H9 (cell line): ENCODE data around the gene EPB41L5. TPM values are rescaled to one million over a fixed set of nuclear protein-coding genes. Genes with fewer than 3 reads are reported as not detected.

Experiments used
- DNase-seq: peaks from one replicate; pipeline ENCODE4 v3.0.0-alpha.2; 2017
- H2AFZ ChIP-seq: one replicate; pipeline ENCODE4 v1.6.1; 2013; ENCODE audit warnings: mild to moderate bottlenecking, low read length, control low read depth, moderate library complexity
- H2AK5ac ChIP-seq: 2 replicates; pipeline ENCODE4 v1.6.1; 2013; ENCODE audit warnings: low read length, control low read depth, mixed read lengths; ENCODE audit not compliant: insufficient read length
- H2BK120ac ChIP-seq: one replicate; pipeline ENCODE4 v1.6.1; 2013; ENCODE audit warnings: low read depth, mild to moderate bottlenecking, low read length, control low read depth, inconsistent platforms; ENCODE audit not compliant: poor library complexity, severe bottlenecking
- H2BK12ac ChIP-seq: 2 replicates; pipeline ENCODE4 v1.6.1; 2013; ENCODE audit warnings: low read length, control low read depth, mixed read lengths, low read depth; ENCODE audit not compliant: insufficient read length
- H2BK15ac ChIP-seq: 2 replicates; pipeline ENCODE4 v1.6.1; 2013; ENCODE audit warnings: low read depth, low read length, control low read depth
- H2BK20ac ChIP-seq: one replicate; pipeline ENCODE4 v1.6.1; 2013; ENCODE audit warnings: low read depth, mild to moderate bottlenecking, low read length, control low read depth, inconsistent platforms; ENCODE audit not compliant: poor library complexity, severe bottlenecking
- H2BK5ac ChIP-seq: 2 replicates; pipeline ENCODE4 v1.6.1; 2013; ENCODE audit warnings: low read length, control low read depth, mixed read lengths; ENCODE audit not compliant: insufficient read length
- H3K14ac ChIP-seq: 2 replicates; pipeline ENCODE4 v1.6.1; 2013; ENCODE audit warnings: low read length, control low read depth; ENCODE audit not compliant: insufficient read depth
- H3K18ac ChIP-seq: 2 replicates; pipeline ENCODE4 v1.6.1; 2013; ENCODE audit warnings: low read depth, mild to moderate bottlenecking, mixed read lengths, low read length, control low read depth; ENCODE audit not compliant: insufficient read length
- H3K23ac ChIP-seq: 2 replicates; pipeline ENCODE4 v1.6.1; 2013; ENCODE audit warnings: low read length, control low read depth, mixed read lengths, low read depth; ENCODE audit not compliant: insufficient read length
- H3K23me2 ChIP-seq: 2 replicates; pipeline ENCODE4 v1.6.1; 2013; ENCODE audit warnings: low read depth, mild to moderate bottlenecking, mixed read lengths, low read length, control low read depth; ENCODE audit not compliant: insufficient read length, poor library complexity, severe bottlenecking
- H3K27ac ChIP-seq: 2 replicates; pipeline ENCODE4 v1.5.1; 2013; ENCODE audit warnings: low read length, control low read depth, mixed read lengths, low read depth; ENCODE audit not compliant: insufficient read length
- H3K27me3 ChIP-seq: 2 replicates; pipeline ENCODE4 v1.6.1; 2013; ENCODE audit warnings: low read length, control low read depth, inconsistent platforms; ENCODE audit not compliant: insufficient read depth
- H3K4ac ChIP-seq: 2 replicates; pipeline ENCODE4 v1.6.1; 2013; ENCODE audit warnings: low read depth, mild to moderate bottlenecking, control low read depth, inconsistent platforms, low read length, moderate library complexity
- H3K4me1 ChIP-seq: 2 replicates; pipeline ENCODE4 v1.6.1; 2013; ENCODE audit warnings: low read length, control low read depth, inconsistent platforms; ENCODE audit not compliant: insufficient read depth
- H3K4me2 ChIP-seq: 2 replicates; pipeline ENCODE4 v1.6.1; 2013; ENCODE audit warnings: low read length, control low read depth, mixed read lengths; ENCODE audit not compliant: insufficient read length, insufficient read depth
- H3K56ac ChIP-seq: 2 replicates; pipeline ENCODE4 v1.6.1; 2013; ENCODE audit warnings: low read depth, mild to moderate bottlenecking, mixed read lengths, low read length, control low read depth; ENCODE audit not compliant: insufficient read length
- H3K79me1 ChIP-seq: 2 replicates; pipeline ENCODE4 v1.6.1; 2013; ENCODE audit warnings: low read depth, mild to moderate bottlenecking, moderate library complexity, low read length, control low read depth, inconsistent platforms; ENCODE audit not compliant: insufficient read depth, poor library complexity, severe bottlenecking
- H3K79me2 ChIP-seq: 2 replicates; pipeline ENCODE4 v1.6.1; 2013; ENCODE audit warnings: low read length, control low read depth, inconsistent platforms; ENCODE audit not compliant: insufficient read depth
- H3K9ac ChIP-seq: 2 replicates; pipeline ENCODE4 v1.6.1; 2013; ENCODE audit warnings: low read length, control low read depth, mixed read lengths; ENCODE audit not compliant: insufficient read length; ENCODE audit errors: extremely low read depth
- H3K9me3 ChIP-seq: one replicate; pipeline ENCODE4 v1.6.1; 2013; ENCODE audit warnings: low read depth, low read length, inconsistent platforms; ENCODE audit not compliant: control insufficient read depth
- H3T11ph ChIP-seq: one replicate; pipeline ENCODE4 v1.6.1; 2013; ENCODE audit warnings: mild to moderate bottlenecking, low read length, control low read depth, inconsistent platforms
- H4K20me1 ChIP-seq: one replicate; pipeline ENCODE4 v1.6.1; 2013; ENCODE audit not compliant: control insufficient read depth, insufficient read length, insufficient read depth
- H4K5ac ChIP-seq: 2 replicates; pipeline ENCODE4 v1.6.1; 2013; ENCODE audit warnings: low read depth, mild to moderate bottlenecking, mixed read lengths, low read length, control low read depth; ENCODE audit not compliant: insufficient read length
- H4K8ac ChIP-seq: replicated peaks from 2 replicates; pipeline ENCODE4 v1.6.1; 2013; ENCODE audit warnings: low read length, control low read depth, mixed read lengths, low read depth; ENCODE audit not compliant: insufficient read length
- H4K91ac ChIP-seq: 2 replicates; pipeline ENCODE4 v1.6.1; 2013; ENCODE audit warnings: low read depth, mild to moderate bottlenecking, moderate library complexity, mixed read lengths, low read length, control low read depth; ENCODE audit not compliant: insufficient read length
- H3K27ac Mint-ChIP-seq, 3 experiments: 2 replicates in 2 of 3; 3 replicates in 1 of 3; pipeline ENCODE4 v1.8.0; 2020 to 2021; ENCODE audit warnings: mixed read lengths in 3 of 3, mild to moderate bottlenecking in 1 of 3, moderate library complexity in 1 of 3
- H3K27me3 Mint-ChIP-seq: 2 replicates; pipeline ENCODE4 v1.8.0; 2021; ENCODE audit warnings: low read depth, mild to moderate bottlenecking, moderate library complexity, mixed read lengths
- H3K36me3 Mint-ChIP-seq, 3 experiments: 2 replicates in 2 of 3; 3 replicates in 1 of 3; pipeline ENCODE4 v1.8.0; 2020 to 2021; ENCODE audit warnings: low read depth in 3 of 3, mixed read lengths in 3 of 3; ENCODE audit not compliant: insufficient read depth in 1 of 3
- H3K4me1 Mint-ChIP-seq, 2 experiments: 2 replicates each; pipeline ENCODE4 v1.8.0; 2020; ENCODE audit warnings: mixed read lengths in 2 of 2
- H3K4me3 Mint-ChIP-seq, 2 experiments: 2 replicates in 1 of 2; 3 replicates in 1 of 2; pipeline ENCODE4 v1.8.0; 2020 to 2021; ENCODE audit warnings: mild to moderate bottlenecking in 2 of 2, mixed read lengths in 2 of 2, moderate library complexity in 1 of 2
- H3K9me3 Mint-ChIP-seq, 2 experiments: 2 replicates in 1 of 2; 3 replicates in 1 of 2; pipeline ENCODE4 v1.8.0; 2020; ENCODE audit warnings: mild to moderate bottlenecking in 2 of 2, mixed read lengths in 2 of 2, moderate library complexity in 1 of 2
- WGBS: extraction: QIAGEN DNeasy Blood & Tissue Kit; methylation state at CpG from one replicate; pipeline ENCODE4 v1.1.7; 2013; ENCODE audit warnings: missing lambda C conversion rate, low lambda C conversion rate, mixed read lengths; ENCODE audit not compliant: insufficient read length; ENCODE audit errors: extremely low coverage; 5-methylcytosine and 5-hydroxymethylcytosine counted together
- total RNA-seq: library from RNA; stranded (reverse); gene quantifications from 2 replicates; pipeline ENCODE4 v1.2.1, GENCODE V29; 2021
- TF ChIP-seq, protein P1 (sequence below): fragments of 200-600 bp; sonication (generic); conservative IDR thresholded peaks from 3 replicates; pipeline ENCODE4 v1.8.0; 2021; ENCODE audit warnings: antibody characterized with exemption, mild to moderate bottlenecking

Gene EPB41L5
- total RNA-seq, 1 experiment from 2014 or later: 40.4 TPM

DNA sequence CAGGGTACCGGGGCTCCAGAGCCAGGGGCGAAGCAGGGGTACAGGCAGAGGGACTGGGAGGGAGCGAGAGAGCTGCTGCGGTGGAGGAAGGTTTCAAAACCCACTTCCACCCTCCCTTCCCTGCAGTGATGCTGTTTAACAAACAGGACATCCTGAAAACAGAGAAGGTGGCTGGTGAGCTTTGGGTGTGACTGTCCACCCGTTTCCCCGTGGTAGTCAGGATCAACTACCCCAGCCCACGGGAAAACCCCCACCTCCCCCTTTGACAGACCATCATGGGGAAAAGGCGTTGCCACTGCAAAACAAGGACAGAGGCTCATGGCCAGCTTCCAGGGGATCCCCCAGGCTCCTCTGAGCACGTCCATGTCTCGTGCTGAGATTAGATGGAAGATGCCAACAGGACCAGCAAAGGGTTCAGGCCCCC, 197.4 kb downstream of the EPB41L5 start:
- H2AK5ac ChIP-seq: no peak overlapping the region
- H3K23me2 ChIP-seq: no peaks in the 10 kb centered on the region
- H4K91ac ChIP-seq: no peak overlapping the region
- no peaks in the 10 kb centered on the region for H3K79me2 ChIP-seq
- no peak overlapping the region for H3K27ac ChIP-seq
- H2BK20ac ChIP-seq: no peak overlapping the region
- peaks cover 3% of the 10 kb centered on the region; the same call in 1 of the 2 replicates for H3K4me1 ChIP-seq
- H2BK5ac ChIP-seq: no peak overlapping the region
- TF ChIP-seq, protein P1, sequence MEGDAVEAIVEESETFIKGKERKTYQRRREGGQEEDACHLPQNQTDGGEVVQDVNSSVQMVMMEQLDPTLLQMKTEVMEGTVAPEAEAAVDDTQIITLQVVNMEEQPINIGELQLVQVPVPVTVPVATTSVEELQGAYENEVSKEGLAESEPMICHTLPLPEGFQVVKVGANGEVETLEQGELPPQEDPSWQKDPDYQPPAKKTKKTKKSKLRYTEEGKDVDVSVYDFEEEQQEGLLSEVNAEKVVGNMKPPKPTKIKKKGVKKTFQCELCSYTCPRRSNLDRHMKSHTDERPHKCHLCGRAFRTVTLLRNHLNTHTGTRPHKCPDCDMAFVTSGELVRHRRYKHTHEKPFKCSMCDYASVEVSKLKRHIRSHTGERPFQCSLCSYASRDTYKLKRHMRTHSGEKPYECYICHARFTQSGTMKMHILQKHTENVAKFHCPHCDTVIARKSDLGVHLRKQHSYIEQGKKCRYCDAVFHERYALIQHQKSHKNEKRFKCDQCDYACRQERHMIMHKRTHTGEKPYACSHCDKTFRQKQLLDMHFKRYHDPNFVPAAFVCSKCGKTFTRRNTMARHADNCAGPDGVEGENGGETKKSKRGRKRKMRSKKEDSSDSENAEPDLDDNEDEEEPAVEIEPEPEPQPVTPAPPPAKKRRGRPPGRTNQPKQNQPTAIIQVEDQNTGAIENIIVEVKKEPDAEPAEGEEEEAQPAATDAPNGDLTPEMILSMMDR: no peak
- no peak overlapping the region for H2AFZ ChIP-seq
- Mint-ChIP-seq H3K27me3 (peaks cover 1% of the 10 kb centered on the region; the same call in 1 of the 2 replicates), H3K36me3 (no peaks in the 10 kb centered on the region), H3K9me3 (no peaks in the 10 kb centered on the region), H3K4me1 (peaks cover 4 to 8% of the 10 kb centered on the region in 2 experiments; a peak in 3 of 4 replicates), H3K4me3 (no peak overlapping the region), H3K27ac (no peak overlapping the region)
- H3K4me2 ChIP-seq: no peak overlapping the region
- no peak overlapping the region for H4K8ac ChIP-seq
- no peak overlapping the region for H2BK15ac ChIP-seq
- WGBS: no CpG with 5 or more reads among the region's 10 CpGs
- no peak overlapping the region for H3T11ph ChIP-seq
- no peaks in the 10 kb centered on the region for H4K20me1 ChIP-seq
- H3K27me3 ChIP-seq: no peaks in the 10 kb centered on the region
- H3K79me1 ChIP-seq: no peaks in the 10 kb centered on the region
- H3K23ac ChIP-seq: no peak overlapping the region
- DNase-seq: no peak
- no peak overlapping the region for H2BK12ac ChIP-seq
- H2BK120ac ChIP-seq: no peak overlapping the region
- H3K9me3 ChIP-seq: no peaks in the 10 kb centered on the region
- no peak overlapping the region for H3K14ac ChIP-seq
- H3K4ac ChIP-seq: no peak overlapping the region
- H4K5ac ChIP-seq: no peak overlapping the region
- no peak overlapping the region for H3K56ac ChIP-seq
- no peak overlapping the region for H3K9ac ChIP-seq
- H3K18ac ChIP-seq: no peak overlapping the region
